ENCODE measurements around the gene HECTD4.
"Not testable (repeated sequence)": the region's sequence is repeated elsewhere in the genome, so short reads cannot be mapped to it uniquely, and the experiment has no call there.

Gene HECTD4

GRCh38 chr12:112258926-112259325 is 123.3 kb downstream of the HECTD4 start:
- DNase-seq (ENCODE audit: extremely low spot score): no peak
- CTCF ChIA-PET: no interaction called here
- POLR2A ChIA-PET: no interaction called here
- TF ChIP-seq FOXM1 (IDR thresholded peaks at IDR 0.05; ENCODE audit: borderline replicate concordance) (no peak), NFRKB (IDR thresholded peaks at IDR 0.05) (no peak), FOXK2 (IDR thresholded peaks at IDR 0.05) (no peak), SP1 (IDR thresholded peaks at IDR 0.05) (no peak), FOXA1 (IDR thresholded peaks at IDR 0.05) (no peak), ELF4 (IDR thresholded peaks at IDR 0.05) (no peak), CTBP1 (IDR thresholded peaks at IDR 0.05; ENCODE audit: borderline replicate concordance) (no peak), HDGF (IDR thresholded peaks at IDR 0.05; ENCODE audit: borderline replicate concordance) (no peak), ARNT (IDR thresholded peaks at IDR 0.05) (no peak), ZNF384 (IDR thresholded peaks at IDR 0.05) (no peak), TARDBP (IDR thresholded peaks at IDR 0.05) (no peak), BHLHE40 (IDR thresholded peaks at IDR 0.05; ENCODE audit: borderline replicate concordance) (no peak), LEF1 (IDR thresholded peaks at IDR 0.05; ENCODE audit: borderline replicate concordance) (no peak)

GRCh38 chr12:112256780-112257179 is 125.5 kb downstream of the HECTD4 start:
- CTCF ChIA-PET: interaction anchor here (0.6 to 1.7 kb wide), 2 partner anchors 59 to 300 kb away, joined by 4 to 5 read pairs; no protein-coding TSS in a partner anchor
- TF ChIP-seq ARNT (IDR thresholded peaks at IDR 0.05) (no peak), L3MBTL2 (conservative IDR thresholded peaks at IDR 0.05) (no peak), ZNF384 (IDR thresholded peaks at IDR 0.05) (no peak), FOXM1 (IDR thresholded peaks at IDR 0.05; ENCODE audit: borderline replicate concordance) (no peak), ELF4 (IDR thresholded peaks at IDR 0.05) (no peak), BHLHE40 (IDR thresholded peaks at IDR 0.05; ENCODE audit: borderline replicate concordance) (no peak), SUZ12 (IDR thresholded peaks at IDR 0.05) (no peak), TARDBP (IDR thresholded peaks at IDR 0.05) (no peak), SP1 (IDR thresholded peaks at IDR 0.05) (no peak), FOXK2 (IDR thresholded peaks at IDR 0.05) (no peak), LEF1 (IDR thresholded peaks at IDR 0.05; ENCODE audit: borderline replicate concordance) (no peak), HDGF (IDR thresholded peaks at IDR 0.05; ENCODE audit: borderline replicate concordance) (no peak), FOXA1 (IDR thresholded peaks at IDR 0.05) (no peak)
- TF ChIP-seq, protein P1, sequence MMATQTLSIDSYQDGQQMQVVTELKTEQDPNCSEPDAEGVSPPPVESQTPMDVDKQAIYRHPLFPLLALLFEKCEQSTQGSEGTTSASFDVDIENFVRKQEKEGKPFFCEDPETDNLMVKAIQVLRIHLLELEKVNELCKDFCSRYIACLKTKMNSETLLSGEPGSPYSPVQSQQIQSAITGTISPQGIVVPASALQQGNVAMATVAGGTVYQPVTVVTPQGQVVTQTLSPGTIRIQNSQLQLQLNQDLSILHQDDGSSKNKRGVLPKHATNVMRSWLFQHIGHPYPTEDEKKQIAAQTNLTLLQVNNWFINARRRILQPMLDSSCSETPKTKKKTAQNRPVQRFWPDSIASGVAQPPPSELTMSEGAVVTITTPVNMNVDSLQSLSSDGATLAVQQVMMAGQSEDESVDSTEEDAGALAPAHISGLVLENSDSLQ (IDR thresholded peaks at IDR 0.05): no peak
- POLR2A ChIA-PET: interaction anchor here (1.1 kb wide), 1 partner anchor 140 kb away, joined by 5 read pairs; no protein-coding TSS in a partner anchor
- DNase-seq (ENCODE audit: extremely low spot score): no peak

- TF ChIP-seq ZNF384 (IDR thresholded peaks at IDR 0.05) (no peak), ARNT (IDR thresholded peaks at IDR 0.05) (no peak), FOXK2 (IDR thresholded peaks at IDR 0.05) (no peak), FOXA1 (IDR thresholded peaks at IDR 0.05) (no peak)
- DNase-seq (ENCODE audit: extremely low spot score): no peak
- CTCF ChIA-PET: no interaction called here
- POLR2A ChIA-PET: no interaction called here
Observed at GRCh38 chr12:112252184-112252583, 130.0 kb downstream of the HECTD4 start.

DNA sequence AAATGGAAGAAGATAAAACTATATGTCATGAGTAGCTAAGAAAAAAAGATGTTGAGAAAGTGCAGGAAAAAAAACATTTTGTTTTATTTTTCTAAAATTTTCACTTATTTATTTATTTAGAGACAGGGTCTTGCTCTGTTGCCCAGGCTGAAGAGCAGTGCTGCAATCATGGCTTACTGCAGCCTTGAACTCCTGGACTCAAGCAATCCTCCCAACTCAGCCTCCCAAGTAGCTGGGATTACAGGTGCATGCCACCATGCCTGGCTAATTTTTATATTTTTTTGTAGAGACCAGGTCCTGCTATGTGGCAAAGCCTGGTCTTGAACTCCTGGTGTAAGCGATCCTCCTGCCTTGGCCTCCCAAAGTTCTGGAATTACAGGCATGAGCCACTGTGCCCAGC is 137.3 kb downstream of the HECTD4 start:
- CTCF ChIA-PET: interaction anchor here (0.6 kb wide), 1 partner anchor 127 kb away, joined by 3 read pairs; no protein-coding TSS in a partner anchor
- POLR2A ChIA-PET; DNase-seq (ENCODE audit: extremely low spot score): not testable (repeated sequence)

DNA sequence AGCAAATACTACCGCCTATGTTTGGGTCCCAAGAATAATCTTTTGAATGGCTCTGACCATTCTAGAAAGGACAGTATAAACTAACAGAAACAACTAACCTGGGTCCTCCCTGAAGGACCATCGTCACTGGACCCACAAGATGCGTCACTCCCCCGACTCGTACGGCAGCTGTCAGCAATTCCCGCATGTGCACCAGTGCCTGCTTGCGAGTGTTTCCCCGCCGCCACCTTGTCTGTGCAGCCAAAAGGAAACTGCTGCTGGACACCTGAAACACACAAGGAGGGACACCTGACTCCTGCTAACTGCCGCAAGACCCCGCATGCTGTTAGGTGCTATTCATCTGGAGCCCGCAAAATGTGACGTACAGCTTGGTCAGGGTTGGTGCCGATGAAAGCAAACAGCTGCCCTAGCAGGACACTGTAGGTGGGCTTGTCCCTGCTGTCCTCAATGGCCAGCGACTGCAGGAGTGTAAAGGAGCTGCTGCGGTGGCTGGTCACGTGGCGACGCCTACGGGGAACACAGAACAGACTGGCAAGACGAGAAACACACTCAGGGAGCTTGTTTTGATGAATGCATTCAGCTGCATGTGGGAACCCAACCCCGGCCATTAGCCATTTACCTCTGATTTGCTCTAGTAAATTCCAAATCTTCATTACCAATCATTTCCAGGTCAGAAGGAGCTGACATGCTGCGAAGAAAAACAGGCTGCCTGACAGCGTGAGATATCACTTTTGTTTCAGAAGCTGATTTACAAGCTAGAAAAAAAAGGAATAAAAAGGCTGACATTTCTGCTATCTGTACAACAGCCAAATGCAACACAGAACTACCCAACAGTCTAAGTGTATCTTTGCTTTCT is 138.7 kb downstream of the HECTD4 start:
- no peak for DNase-seq (ENCODE audit: extremely low spot score)
- ChIA-PET CTCF (interaction anchor here (0.8 kb wide), 1 partner anchor 144 kb away, joined by 5 read pairs; no protein-coding TSS in a partner anchor), POLR2A (no interaction called here)
- TF ChIP-seq BHLHE40 (IDR thresholded peaks at IDR 0.05; ENCODE audit: borderline replicate concordance): no peak
- TF ChIP-seq SP1 (IDR thresholded peaks at IDR 0.05): no peak
- TF ChIP-seq, protein P1 (IDR thresholded peaks at IDR 0.05): no peak
- no peak for TF ChIP-seq ELF4 (IDR thresholded peaks at IDR 0.05)
- no peak for TF ChIP-seq HDGF (IDR thresholded peaks at IDR 0.05; ENCODE audit: borderline replicate concordance)
- TF ChIP-seq ARNT (IDR thresholded peaks at IDR 0.05): no peak
- TF ChIP-seq FOXM1 (IDR thresholded peaks at IDR 0.05; ENCODE audit: borderline replicate concordance): no peak
- TF ChIP-seq ZNF384 (IDR thresholded peaks at IDR 0.05): no peak

DNA sequence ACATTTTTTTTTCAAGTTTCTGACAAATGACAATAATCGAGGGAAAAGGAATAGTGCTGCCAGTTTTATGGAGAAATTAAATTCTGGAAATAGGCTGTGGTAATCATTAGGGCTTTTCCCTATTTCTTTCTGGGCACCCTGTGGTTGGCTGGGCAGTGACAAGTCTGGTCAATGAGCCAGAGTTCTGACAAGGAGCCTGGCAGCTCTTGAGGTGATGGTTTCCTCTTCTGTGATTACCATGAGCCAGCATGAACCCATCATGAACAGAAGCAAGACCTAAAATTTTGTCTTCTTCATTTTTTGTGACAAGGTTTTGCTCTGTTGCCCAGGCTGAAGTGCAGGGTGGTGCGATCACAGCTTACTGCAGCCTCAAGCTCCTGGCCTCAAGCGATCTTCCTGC is 141.1 kb downstream of the HECTD4 start:
- no peak for TF ChIP-seq SP1 (IDR thresholded peaks at IDR 0.05)
- no peak for TF ChIP-seq FOXK2 (IDR thresholded peaks at IDR 0.05)
- no peak for TF ChIP-seq FOXA1 (IDR thresholded peaks at IDR 0.05)
- no peak for TF ChIP-seq HDGF (IDR thresholded peaks at IDR 0.05; ENCODE audit: borderline replicate concordance)
- TF ChIP-seq, protein P1 (IDR thresholded peaks at IDR 0.05): no peak
- no peak for TF ChIP-seq ELF4 (IDR thresholded peaks at IDR 0.05)
- no peak for TF ChIP-seq FOXM1 (IDR thresholded peaks at IDR 0.05; ENCODE audit: borderline replicate concordance)
- TF ChIP-seq ARNT (IDR thresholded peaks at IDR 0.05): no peak
- TF ChIP-seq BHLHE40 (IDR thresholded peaks at IDR 0.05; ENCODE audit: borderline replicate concordance): no peak
- TF ChIP-seq NFRKB (IDR thresholded peaks at IDR 0.05): no peak
- TF ChIP-seq L3MBTL2 (conservative IDR thresholded peaks at IDR 0.05): no peak
- CTCF ChIA-PET: no interaction called here

More for the DNA sequence above, 141.1 kb downstream of the HECTD4 start:
- POLR2A ChIA-PET: no interaction called here
- no peak for DNase-seq (ENCODE audit: extremely low spot score)

Measured in HEK293T (cell line).